Esophagus mucosa (tissue), 1 donor: ENCODE results near the gene KIF15. TPM values are rescaled to one million over a fixed set of nuclear protein-coding genes. Genes with fewer than 3 reads are reported as not detected.
"Not testable (repeated sequence)": the region's sequence is repeated elsewhere in the genome, so short reads cannot be mapped to it uniquely, and the experiment has no call there.

Experiments
- ATAC-seq: fragments of 200-7000 bp; cut with Tn5 transposase; one replicate; pipeline ENCODE4 v1.9.1; 2020
- total RNA-seq: library from RNA; stranded (reverse); gene quantifications from one replicate; pipeline ENCODE4 v1.2.4, GENCODE V29; 2023
- donor health status: DM: yes; HTN: yes; CAD: no.

The KIF15 gene
- total RNA-seq, 1 donor from 2014 or later: 7.3 TPM

GRCh38 chr3:44831232-44831631 lies 69.6 kb downstream of the KIF15 start:
- no peak for ATAC-seq

- ATAC-seq: no peak
Measured at GRCh38 chr3:44832032-44832431, 70.4 kb downstream of the KIF15 start.

- ATAC-seq: no peak
Measured at GRCh38 chr3:44832965-44833364, 71.4 kb downstream of the KIF15 start.

GRCh38 chr3:44833394-44833793 lies 71.8 kb downstream of the KIF15 start:
- no peak for ATAC-seq

- no peak for ATAC-seq
Measured at GRCh38 chr3:44835684-44836083, 74.1 kb downstream of the KIF15 start.

- no peak for ATAC-seq
Measured at GRCh38 chr3:44842376-44842775, 80.8 kb downstream of the KIF15 start.

GRCh38 chr3:44845528-44846520 lies 84.2 kb downstream of the KIF15 start:
- ATAC-seq: peak; percentile 86

- no peak for ATAC-seq
Measured at GRCh38 chr3:44848634-44849033, 87.0 kb downstream of the KIF15 start.

GRCh38 chr3:44856663-44857062 lies 95.1 kb downstream of the KIF15 start:
- not testable (repeated sequence) for ATAC-seq

- no peak for ATAC-seq
Measured at GRCh38 chr3:44860117-44860516, 98.5 kb downstream of the KIF15 start.

GRCh38 chr3:44861412-44862225 lies 100.0 kb downstream of the KIF15 start, which contains the start of gene TMEM42:
Gene TMEM42, plus strand, starts transcription at chr3:44861912. Its CDS starts 13 bp downstream, at chr3:44861925.
- peak; percentile 96 for ATAC-seq

- no peak for ATAC-seq
Measured at GRCh38 chr3:44862226-44862637, 100.6 kb downstream of the KIF15 start.

GRCh38 chr3:44865272-44866035 lies 103.9 kb downstream of the KIF15 start:
- ATAC-seq: no peak

- no peak for ATAC-seq
Measured at GRCh38 chr3:44867421-44868111, 106.0 kb downstream of the KIF15 start.

GRCh38 chr3:44870375-44871061 lies 108.9 kb downstream of the KIF15 start:
- ATAC-seq: no peak

- no peak for ATAC-seq
Measured at GRCh38 chr3:44874308-44874707, 112.7 kb downstream of the KIF15 start, which contains the start of gene TGM4. Gene TGM4, plus strand, starts transcription at chr3:44874608. Its CDS starts 71 bp downstream, at chr3:44874679.

GRCh38 chr3:44875596-44875995 lies 114.0 kb downstream of the KIF15 start:
- peak; percentile 13 for ATAC-seq

GRCh38 chr3:44877333-44877732 lies 115.7 kb downstream of the KIF15 start:
- ATAC-seq: no peak

- no peak for ATAC-seq
Measured at GRCh38 chr3:44880284-44880683, 118.7 kb downstream of the KIF15 start.

GRCh38 chr3:44883213-44883955 lies 121.8 kb downstream of the KIF15 start:
- peak; percentile 18 for ATAC-seq
